Measurements from ENCODE around the gene ESD. TPM values are rescaled to one million over a fixed set of nuclear protein-coding genes. Genes with fewer than 3 reads are reported as not detected.

ESD gene
- total RNA-seq, 1 experiment from 2014 or later, result 58.7 TPM

DNA sequence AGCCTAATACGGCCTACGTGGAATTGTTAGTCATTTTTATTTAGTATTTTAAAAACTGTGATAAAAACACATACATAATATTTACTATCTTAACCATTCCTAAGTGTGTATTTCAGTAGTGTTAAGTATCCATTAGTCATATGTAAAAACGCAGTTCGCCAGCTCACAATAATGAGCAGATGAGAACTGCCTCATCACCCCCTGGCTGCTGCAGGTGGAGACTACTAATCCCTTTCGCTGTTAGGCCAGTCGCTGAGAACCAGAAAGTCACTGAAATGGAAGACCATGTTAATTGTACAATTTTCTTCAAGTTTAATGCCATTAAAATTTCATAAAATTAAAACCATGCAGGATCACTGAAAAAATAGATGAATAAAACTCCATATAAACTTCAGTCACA lies 1.6 kb downstream of the ESD start:
- peak overlapping the region; percentile 34; the same call in 1 of the 2 replicates for H3K4me3 Mint-ChIP-seq
- no peak overlapping the region for H3K27ac Mint-ChIP-seq
- no peaks in the 10 kb centered on the region for H3K9me3 Mint-ChIP-seq
- peaks cover 7% of the 10 kb centered on the region for H3K36me3 Mint-ChIP-seq
- DNase-seq (ENCODE audit: low spot score) (no peak), ATAC-seq (no peak)
- ChIA-PET CTCF (interaction anchor here (0.5 to 0.9 kb wide), 2 partner anchors 32 to 221 kb away, joined by 3 read pairs; no protein-coding TSS in a partner anchor), POLR2A (no interaction called here)
- H3K27me3 Mint-ChIP-seq (ENCODE audit: low read depth), result no peaks in the 10 kb centered on the region
- TF ChIP-seq TP53 (CRISPR knock-in tag; IDR thresholded peaks at IDR 0.05), result no peak
- peaks cover 34% of the 10 kb centered on the region for H3K4me1 Mint-ChIP-seq

- ChIA-PET CTCF (no interaction called here), POLR2A (no interaction called here)
- ATAC-seq (no peak), DNase-seq (ENCODE audit: low spot score) (no peak)
- H3K9me3 Mint-ChIP-seq, result no peaks in the 10 kb centered on the region
- no peak overlapping the region for H3K27ac Mint-ChIP-seq
- peaks cover 47% of the 10 kb centered on the region for H3K36me3 Mint-ChIP-seq
- H3K4me3 Mint-ChIP-seq, result no peak overlapping the region
- TF ChIP-seq TEAD1 (CRISPR knock-in tag; IDR thresholded peaks at IDR 0.05) (no peak), ATF1 (CRISPR knock-in tag; IDR thresholded peaks at IDR 0.05) (no peak), OVOL2 (CRISPR knock-in tag; IDR thresholded peaks at IDR 0.05; ENCODE audit: borderline replicate concordance) (no peak), CDX4 (CRISPR knock-in tag; IDR thresholded peaks at IDR 0.05; ENCODE audit: borderline replicate concordance) (no peak), ATF2 (CRISPR knock-in tag; IDR thresholded peaks at IDR 0.05; ENCODE audit: borderline replicate concordance, low read depth) (no peak), NR2C2 (CRISPR knock-in tag; IDR thresholded peaks at IDR 0.05) (no peak), RELA (CRISPR knock-in tag; IDR thresholded peaks at IDR 0.05; ENCODE audit: borderline replicate concordance) (no peak), RORB (CRISPR knock-in tag; IDR thresholded peaks at IDR 0.05) (no peak), E2F4 (CRISPR knock-in tag; IDR thresholded peaks at IDR 0.05; ENCODE audit: borderline replicate concordance, low read depth) (no peak), HMGXB4 (CRISPR knock-in tag; IDR thresholded peaks at IDR 0.05) (no peak)
- TF ChIP-seq, protein P1, sequence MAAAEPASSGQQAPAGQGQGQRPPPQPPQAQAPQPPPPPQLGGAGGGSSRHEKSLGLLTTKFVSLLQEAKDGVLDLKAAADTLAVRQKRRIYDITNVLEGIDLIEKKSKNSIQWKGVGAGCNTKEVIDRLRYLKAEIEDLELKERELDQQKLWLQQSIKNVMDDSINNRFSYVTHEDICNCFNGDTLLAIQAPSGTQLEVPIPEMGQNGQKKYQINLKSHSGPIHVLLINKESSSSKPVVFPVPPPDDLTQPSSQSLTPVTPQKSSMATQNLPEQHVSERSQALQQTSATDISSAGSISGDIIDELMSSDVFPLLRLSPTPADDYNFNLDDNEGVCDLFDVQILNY (CRISPR knock-in tag; IDR thresholded peaks at IDR 0.05), result no peak
- TF ChIP-seq, protein P2, sequence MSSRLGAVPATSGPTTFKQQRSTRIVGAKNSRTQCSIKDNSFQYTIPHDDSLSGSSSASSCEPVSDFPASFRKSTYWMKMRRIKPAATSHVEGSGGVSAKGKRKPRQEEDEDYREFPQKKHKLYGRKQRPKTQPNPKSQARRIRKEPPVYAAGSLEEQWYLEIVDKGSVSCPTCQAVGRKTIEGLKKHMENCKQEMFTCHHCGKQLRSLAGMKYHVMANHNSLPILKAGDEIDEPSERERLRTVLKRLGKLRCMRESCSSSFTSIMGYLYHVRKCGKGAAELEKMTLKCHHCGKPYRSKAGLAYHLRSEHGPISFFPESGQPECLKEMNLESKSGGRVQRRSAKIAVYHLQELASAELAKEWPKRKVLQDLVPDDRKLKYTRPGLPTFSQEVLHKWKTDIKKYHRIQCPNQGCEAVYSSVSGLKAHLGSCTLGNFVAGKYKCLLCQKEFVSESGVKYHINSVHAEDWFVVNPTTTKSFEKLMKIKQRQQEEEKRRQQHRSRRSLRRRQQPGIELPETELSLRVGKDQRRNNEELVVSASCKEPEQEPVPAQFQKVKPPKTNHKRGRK (CRISPR knock-in tag; IDR thresholded peaks at IDR 0.05; ENCODE audit: borderline replicate concordance), result no peak
- TF ChIP-seq, protein P3, sequence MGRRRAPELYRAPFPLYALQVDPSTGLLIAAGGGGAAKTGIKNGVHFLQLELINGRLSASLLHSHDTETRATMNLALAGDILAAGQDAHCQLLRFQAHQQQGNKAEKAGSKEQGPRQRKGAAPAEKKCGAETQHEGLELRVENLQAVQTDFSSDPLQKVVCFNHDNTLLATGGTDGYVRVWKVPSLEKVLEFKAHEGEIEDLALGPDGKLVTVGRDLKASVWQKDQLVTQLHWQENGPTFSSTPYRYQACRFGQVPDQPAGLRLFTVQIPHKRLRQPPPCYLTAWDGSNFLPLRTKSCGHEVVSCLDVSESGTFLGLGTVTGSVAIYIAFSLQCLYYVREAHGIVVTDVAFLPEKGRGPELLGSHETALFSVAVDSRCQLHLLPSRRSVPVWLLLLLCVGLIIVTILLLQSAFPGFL (CRISPR knock-in tag; IDR thresholded peaks at IDR 0.05; ENCODE audit: borderline replicate concordance), result no peak
- TF ChIP-seq, protein P4, sequence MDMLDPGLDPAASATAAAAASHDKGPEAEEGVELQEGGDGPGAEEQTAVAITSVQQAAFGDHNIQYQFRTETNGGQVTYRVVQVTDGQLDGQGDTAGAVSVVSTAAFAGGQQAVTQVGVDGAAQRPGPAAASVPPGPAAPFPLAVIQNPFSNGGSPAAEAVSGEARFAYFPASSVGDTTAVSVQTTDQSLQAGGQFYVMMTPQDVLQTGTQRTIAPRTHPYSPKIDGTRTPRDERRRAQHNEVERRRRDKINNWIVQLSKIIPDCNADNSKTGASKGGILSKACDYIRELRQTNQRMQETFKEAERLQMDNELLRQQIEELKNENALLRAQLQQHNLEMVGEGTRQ (CRISPR knock-in tag; IDR thresholded peaks at IDR 0.05), result no peak
- TF ChIP-seq, protein P5, sequence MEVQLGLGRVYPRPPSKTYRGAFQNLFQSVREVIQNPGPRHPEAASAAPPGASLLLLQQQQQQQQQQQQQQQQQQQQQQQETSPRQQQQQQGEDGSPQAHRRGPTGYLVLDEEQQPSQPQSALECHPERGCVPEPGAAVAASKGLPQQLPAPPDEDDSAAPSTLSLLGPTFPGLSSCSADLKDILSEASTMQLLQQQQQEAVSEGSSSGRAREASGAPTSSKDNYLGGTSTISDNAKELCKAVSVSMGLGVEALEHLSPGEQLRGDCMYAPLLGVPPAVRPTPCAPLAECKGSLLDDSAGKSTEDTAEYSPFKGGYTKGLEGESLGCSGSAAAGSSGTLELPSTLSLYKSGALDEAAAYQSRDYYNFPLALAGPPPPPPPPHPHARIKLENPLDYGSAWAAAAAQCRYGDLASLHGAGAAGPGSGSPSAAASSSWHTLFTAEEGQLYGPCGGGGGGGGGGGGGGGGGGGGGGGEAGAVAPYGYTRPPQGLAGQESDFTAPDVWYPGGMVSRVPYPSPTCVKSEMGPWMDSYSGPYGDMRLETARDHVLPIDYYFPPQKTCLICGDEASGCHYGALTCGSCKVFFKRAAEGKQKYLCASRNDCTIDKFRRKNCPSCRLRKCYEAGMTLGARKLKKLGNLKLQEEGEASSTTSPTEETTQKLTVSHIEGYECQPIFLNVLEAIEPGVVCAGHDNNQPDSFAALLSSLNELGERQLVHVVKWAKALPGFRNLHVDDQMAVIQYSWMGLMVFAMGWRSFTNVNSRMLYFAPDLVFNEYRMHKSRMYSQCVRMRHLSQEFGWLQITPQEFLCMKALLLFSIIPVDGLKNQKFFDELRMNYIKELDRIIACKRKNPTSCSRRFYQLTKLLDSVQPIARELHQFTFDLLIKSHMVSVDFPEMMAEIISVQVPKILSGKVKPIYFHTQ (CRISPR knock-in tag; IDR thresholded peaks at IDR 0.05), result no peak
- no peaks in the 10 kb centered on the region for H3K4me1 Mint-ChIP-seq
- H3K27me3 Mint-ChIP-seq (ENCODE audit: low read depth), result no peaks in the 10 kb centered on the region
These were observed 13.5 kb downstream of the ESD start for GRCh38 chr13:46783504-46783903.

Measured in WTC11 (cell line).